ENCODE data around the gene MRPL21. TPM values are rescaled to one million over a fixed set of nuclear protein-coding genes. Genes with fewer than 3 reads are reported as not detected.

The MRPL21 gene
- polyA plus RNA-seq, 1 donor (not counting 4 experiments of a cell fraction or from before 2014, with no cell fraction given) = 120 TPM

- dilution Hi-C loops (cut with MboI; ENCODE audit: extremely low pct_ligation_motif_present, low sequenced_read_pairs) = no loop called here
These were observed 35.4 kb upstream of the MRPL21 start for GRCh38 chr11:68938816-68939582.

DNA sequence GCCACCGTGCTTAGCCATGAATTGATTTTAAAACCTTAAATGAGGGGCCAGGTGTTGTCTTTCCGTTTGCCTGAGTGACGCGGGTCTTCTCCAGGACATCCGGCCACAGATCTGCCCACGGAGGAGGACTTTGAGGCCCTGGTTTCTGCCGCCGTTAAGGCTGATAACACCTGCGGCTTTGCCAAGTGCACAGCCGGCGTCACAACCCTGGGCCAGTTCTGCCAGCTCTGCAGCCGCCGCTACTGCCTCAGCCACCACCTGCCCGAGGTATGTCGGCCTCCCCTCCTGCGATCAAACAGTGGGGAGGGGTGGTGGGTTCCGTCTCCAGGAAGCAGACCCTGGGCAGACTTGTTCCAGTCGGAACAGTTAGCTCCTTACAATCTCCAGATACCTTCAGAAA, 34.5 kb upstream of the MRPL21 start:
- DNase-seq (ENCODE audit: low read depth, low spot score) = no peak
- no peak overlapping the region for H3K9ac ChIP-seq (ENCODE audit: control insufficient read depth, extremely low read depth, insufficient read depth, low read length)
- H3K9me1 ChIP-seq (ENCODE audit: control insufficient read depth, extremely low read depth, insufficient read depth, low read length) = no peaks in the 10 kb centered on the region
- H3K36me3 ChIP-seq (ENCODE audit: control insufficient read depth in 2 of 2, extremely low read depth in 1 of 2, insufficient read depth in 2 of 2, low read length in 2 of 2) = peaks cover 18 to 26% of the 10 kb centered on the region in 2 experiments
- H3K27ac ChIP-seq (ENCODE audit: control insufficient read depth, insufficient read depth, low read length) = no peak overlapping the region
- no peaks in the 10 kb centered on the region for H4K20me1 ChIP-seq (ENCODE audit: control insufficient read depth, extremely low read depth, insufficient read depth, low read length)
- H2AFZ ChIP-seq (ENCODE audit: control insufficient read depth, low read length) = no peak overlapping the region
- dilution Hi-C loops (cut with MboI; ENCODE audit: extremely low pct_ligation_motif_present, low sequenced_read_pairs) = no loop called here
- H3K27me3 ChIP-seq (ENCODE audit: control insufficient read depth, extremely low read depth, insufficient read depth, low read length) = no peaks in the 10 kb centered on the region
- no peak overlapping the region for H3K4me3 ChIP-seq (ENCODE audit: control insufficient read depth in 2 of 3, extremely low read depth in 1 of 3, insufficient read depth in 2 of 3, low read depth in 1 of 3, low read length in 3 of 3)
- no peak overlapping the region for H3K4me2 ChIP-seq (ENCODE audit: control insufficient read depth, extremely low read depth, insufficient read depth, low read depth, low read length)
- no peaks in the 10 kb centered on the region for H3K79me2 ChIP-seq (ENCODE audit: control insufficient read depth, insufficient read depth, low read length)
- no peak for FAIRE-seq
- H3K4me1 ChIP-seq (ENCODE audit: control insufficient read depth, extremely low read depth, insufficient read depth, low read length) = no peaks in the 10 kb centered on the region
- no peak for TF ChIP-seq EZH2 (IDR thresholded peaks at IDR 0.05; ENCODE audit: low read length)
- TF ChIP-seq, protein P1, sequence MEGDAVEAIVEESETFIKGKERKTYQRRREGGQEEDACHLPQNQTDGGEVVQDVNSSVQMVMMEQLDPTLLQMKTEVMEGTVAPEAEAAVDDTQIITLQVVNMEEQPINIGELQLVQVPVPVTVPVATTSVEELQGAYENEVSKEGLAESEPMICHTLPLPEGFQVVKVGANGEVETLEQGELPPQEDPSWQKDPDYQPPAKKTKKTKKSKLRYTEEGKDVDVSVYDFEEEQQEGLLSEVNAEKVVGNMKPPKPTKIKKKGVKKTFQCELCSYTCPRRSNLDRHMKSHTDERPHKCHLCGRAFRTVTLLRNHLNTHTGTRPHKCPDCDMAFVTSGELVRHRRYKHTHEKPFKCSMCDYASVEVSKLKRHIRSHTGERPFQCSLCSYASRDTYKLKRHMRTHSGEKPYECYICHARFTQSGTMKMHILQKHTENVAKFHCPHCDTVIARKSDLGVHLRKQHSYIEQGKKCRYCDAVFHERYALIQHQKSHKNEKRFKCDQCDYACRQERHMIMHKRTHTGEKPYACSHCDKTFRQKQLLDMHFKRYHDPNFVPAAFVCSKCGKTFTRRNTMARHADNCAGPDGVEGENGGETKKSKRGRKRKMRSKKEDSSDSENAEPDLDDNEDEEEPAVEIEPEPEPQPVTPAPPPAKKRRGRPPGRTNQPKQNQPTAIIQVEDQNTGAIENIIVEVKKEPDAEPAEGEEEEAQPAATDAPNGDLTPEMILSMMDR (optimal IDR thresholded peaks at IDR 0.05 in 1 of 3, IDR thresholded peaks at IDR 0.05 in 1 of 3, conservative IDR thresholded peaks at IDR 0.05 in 1 of 3; ENCODE audit: extremely low read depth in 1 of 3, insufficient read depth in 2 of 3, low read length in 3 of 3) = no peak
- no peaks in the 10 kb centered on the region for H3K9me3 ChIP-seq (ENCODE audit: control insufficient read depth, low read depth, low read length)

More at GRCh38 chr11:68938816-68939582, 35.4 kb upstream of the MRPL21 start:
- no peak for TF ChIP-seq EZH2 (IDR thresholded peaks at IDR 0.05; ENCODE audit: low read length)
- TF ChIP-seq, protein P1 (optimal IDR thresholded peaks at IDR 0.05 in 1 of 3, IDR thresholded peaks at IDR 0.05 in 1 of 3, conservative IDR thresholded peaks at IDR 0.05 in 1 of 3; ENCODE audit: extremely low read depth in 1 of 3, insufficient read depth in 2 of 3, low read length in 3 of 3) = no peak
- DNase-seq (ENCODE audit: low read depth, low spot score) (no peak), FAIRE-seq (no peak)
- no peak overlapping the region for H3K9ac ChIP-seq (ENCODE audit: control insufficient read depth, extremely low read depth, insufficient read depth, low read length)
- H3K4me3 ChIP-seq (ENCODE audit: control insufficient read depth in 2 of 3, extremely low read depth in 1 of 3, insufficient read depth in 2 of 3, low read depth in 1 of 3, low read length in 3 of 3) = no peak overlapping the region
- H2AFZ ChIP-seq (ENCODE audit: control insufficient read depth, low read length) = no peak overlapping the region
- no peaks in the 10 kb centered on the region for H3K9me3 ChIP-seq (ENCODE audit: control insufficient read depth, low read depth, low read length)
- no peaks in the 10 kb centered on the region for H3K27me3 ChIP-seq (ENCODE audit: control insufficient read depth, extremely low read depth, insufficient read depth, low read length)
- H3K27ac ChIP-seq (ENCODE audit: control insufficient read depth, insufficient read depth, low read length) = no peak overlapping the region
- H3K79me2 ChIP-seq (ENCODE audit: control insufficient read depth, insufficient read depth, low read length) = no peaks in the 10 kb centered on the region
- H3K9me1 ChIP-seq (ENCODE audit: control insufficient read depth, extremely low read depth, insufficient read depth, low read length) = no peaks in the 10 kb centered on the region
- no peaks in the 10 kb centered on the region for H4K20me1 ChIP-seq (ENCODE audit: control insufficient read depth, extremely low read depth, insufficient read depth, low read length)
- H3K4me2 ChIP-seq (ENCODE audit: control insufficient read depth, extremely low read depth, insufficient read depth, low read depth, low read length) = no peak overlapping the region
- H3K4me1 ChIP-seq (ENCODE audit: control insufficient read depth, extremely low read depth, insufficient read depth, low read length) = no peaks in the 10 kb centered on the region
- H3K36me3 ChIP-seq (ENCODE audit: control insufficient read depth in 2 of 2, extremely low read depth in 1 of 2, insufficient read depth in 2 of 2, low read length in 2 of 2) = peaks cover 17 to 22% of the 10 kb centered on the region in 2 experiments

Measured in keratinocyte (primary cell).